ENCODE data around the gene ROPN1.
"Not testable (repeated sequence)": the region's sequence is repeated elsewhere in the genome, so short reads cannot be mapped to it uniquely, and the experiment has no call there.

Gene ROPN1

DNA sequence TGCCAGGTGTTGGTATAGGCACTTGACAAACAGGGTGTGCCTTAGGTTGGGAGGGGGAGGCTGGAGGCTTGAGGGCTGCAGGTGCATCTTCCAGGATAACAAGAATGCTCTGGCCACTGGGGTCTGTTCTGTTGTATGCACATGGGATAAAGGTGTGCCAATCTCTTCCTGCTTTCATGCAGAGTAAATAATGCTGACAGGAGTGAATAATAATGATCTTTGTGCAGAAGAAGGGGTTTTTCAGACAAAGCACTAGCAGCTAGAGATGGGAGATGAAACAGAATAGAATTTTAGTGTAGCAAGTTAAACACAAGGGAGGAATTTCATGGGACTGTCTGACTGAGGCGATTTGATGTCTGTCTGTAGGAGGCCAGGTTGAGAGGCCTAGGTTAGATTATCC lies 1.9 kb upstream of the ROPN1 start:
- no peak for DNase-seq (ENCODE audit: low read depth)

DNA sequence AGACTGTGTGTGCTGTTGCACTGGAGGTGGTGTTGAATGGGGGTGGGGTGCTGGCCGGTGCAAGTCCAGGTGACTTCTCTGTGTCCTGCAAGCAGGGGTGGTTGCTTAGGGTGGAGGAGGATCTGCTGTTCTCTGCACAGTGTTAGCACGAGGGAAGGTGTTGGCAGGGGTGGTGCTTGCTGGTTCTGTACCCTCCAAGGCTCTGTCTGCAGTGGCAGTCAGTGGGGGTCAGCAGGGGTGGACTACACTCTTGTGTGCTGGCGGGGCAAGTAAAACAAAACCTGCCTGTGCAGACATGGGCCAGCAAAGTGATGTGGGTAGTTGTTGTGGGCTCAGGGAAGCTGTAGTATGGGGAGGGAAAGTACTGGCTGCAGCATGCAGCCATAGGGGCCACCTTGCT lies 5.5 kb downstream of the ROPN1 start:
- DNase-seq (ENCODE audit: low read depth), result no peak

DNA sequence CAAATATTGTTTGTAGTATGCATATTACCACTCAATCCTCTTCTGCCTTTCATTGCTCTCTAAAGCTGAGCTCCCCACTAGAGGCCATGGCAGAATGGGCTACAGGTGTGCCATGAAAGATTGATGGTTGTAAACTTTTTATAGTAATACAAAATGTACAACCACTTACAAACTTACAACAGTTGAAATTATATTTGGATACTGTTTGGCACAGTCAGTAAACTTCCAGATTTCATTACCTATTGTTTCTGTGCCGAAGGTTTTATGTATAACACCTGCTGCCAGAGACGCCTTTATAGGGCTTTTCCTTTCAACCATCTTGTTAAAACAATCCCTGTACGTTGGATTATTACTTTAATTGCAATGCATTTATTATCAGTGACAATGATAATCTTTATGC lies 7.0 kb downstream of the ROPN1 start:
- DNase-seq (ENCODE audit: low read depth), result no peak

DNA sequence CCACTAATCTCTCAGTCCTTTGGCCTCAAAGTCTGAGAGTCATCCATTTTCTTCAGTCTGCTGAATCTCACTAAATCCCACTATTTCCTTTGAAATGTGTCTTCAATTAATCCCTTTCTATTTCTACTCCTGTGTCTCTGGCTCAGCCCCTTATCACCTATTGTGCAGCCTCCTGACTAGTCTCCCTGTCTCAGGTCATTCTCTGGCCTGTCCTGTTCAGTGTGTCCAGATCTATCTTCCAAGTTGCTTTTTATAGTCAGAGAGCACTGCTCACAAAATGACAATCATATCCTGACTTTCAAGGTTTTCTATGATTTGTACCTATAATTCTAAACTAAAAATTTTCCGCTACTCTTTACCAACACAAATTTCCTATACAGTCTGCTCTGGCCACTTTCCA lies 7.6 kb downstream of the ROPN1 start:
- DNase-seq (ENCODE audit: low read depth), result no peak

DNA sequence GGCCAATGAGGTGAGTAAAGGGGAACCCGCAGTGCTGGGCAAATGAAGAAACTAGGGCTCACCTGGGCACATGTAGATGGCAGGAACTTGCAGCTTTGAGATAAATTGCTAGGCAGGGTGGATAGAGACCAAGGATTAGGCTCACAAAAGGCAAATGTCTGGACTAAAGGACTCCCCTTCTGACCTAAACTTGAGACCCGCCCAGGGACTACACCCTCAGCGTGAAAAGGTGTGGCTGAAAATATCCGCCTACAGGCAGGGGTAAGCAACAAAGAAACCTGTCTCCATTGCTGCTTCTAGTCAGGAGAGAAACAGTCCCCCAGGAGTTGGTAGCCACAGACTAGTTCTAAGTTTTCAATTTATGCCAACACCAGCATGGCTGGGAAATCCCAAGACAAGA lies 10.6 kb downstream of the ROPN1 start:
- DNase-seq (ENCODE audit: low read depth), result not testable (repeated sequence)

DNA sequence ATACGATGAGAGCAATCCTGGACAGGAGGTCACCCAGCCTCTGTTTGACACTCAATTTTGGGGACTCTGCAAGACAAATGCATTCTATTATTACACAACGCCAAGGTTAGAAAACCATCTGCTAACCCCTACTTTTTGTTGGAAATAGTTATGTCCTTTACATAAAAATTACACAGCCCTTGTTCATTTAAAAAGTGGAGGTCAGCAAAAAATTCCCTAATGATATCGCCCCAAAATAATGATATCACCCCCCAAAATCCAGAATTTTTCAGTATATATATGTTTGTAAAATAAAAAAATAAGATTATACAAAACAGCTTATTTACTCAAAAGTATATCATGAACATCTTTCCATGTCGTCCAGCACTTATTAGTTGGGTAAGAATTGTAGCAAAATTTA lies 11.4 kb downstream of the ROPN1 start:
- no peak for DNase-seq (ENCODE audit: low read depth)

DNA sequence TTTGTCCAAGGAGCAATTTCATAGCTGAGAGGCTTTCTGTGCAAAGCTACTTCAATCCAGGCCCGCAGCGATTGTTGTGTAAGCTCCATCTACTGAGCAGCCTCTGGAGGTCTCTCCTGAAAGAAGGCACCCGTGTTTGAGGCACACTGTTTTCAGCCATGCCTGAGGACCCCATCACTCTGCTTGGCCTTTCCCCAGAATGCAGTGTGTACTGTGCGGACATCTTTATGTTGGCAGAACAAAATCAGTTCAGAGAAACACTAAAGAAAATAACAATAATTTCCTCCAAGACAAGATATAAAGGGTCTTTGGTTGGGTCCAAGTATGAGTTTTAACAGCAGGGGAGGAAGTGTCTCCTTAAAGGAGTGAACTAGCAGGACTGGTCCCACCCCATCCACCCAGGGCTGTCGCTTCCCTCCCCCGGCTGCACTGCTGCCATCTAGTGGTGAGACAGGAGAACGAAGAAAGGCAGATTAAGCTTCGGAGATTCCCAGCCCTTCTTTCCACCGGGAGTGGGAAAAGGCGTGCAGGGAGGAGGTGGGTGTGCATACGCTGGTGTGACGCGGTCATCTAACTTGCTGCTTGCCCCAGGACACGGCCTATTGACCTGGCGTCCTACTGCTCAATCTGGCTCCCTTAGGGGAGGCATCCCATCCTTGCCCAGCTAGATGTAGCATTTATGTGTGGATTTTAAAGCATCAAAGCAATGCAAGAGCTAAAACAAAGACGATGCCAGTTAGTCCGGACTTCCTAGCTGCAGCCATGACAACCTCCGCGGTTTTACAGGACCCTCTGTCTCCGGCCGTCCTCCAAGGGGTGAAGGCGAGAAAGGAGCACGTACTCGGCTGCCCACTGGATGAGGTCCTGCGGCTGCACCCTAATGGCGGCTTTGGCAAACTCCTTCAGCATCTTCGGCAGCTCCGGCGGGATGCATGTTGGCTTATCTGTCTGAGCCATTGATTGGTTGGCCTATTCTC lies 12.1 kb downstream of the ROPN1 start:
- not testable (repeated sequence) for DNase-seq (ENCODE audit: low read depth)

DNA sequence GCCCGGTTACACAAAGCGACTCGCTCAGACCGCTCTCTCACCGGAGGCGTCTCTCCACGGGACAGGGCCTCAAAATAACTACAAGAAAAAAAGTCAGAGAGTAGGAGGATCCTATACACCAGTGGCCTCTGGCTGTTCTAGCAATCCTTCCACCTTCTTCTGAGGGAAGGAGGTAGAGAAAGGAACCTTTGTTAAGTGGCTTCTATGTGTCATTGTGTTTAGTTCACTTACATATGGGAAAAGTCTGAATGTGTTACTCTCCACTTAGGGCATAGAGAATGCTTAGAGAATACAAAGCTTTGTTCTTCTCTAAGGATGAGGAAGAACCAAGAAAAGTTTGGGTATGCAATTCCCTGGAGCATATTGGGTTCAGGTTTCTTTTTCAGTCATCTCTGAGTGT lies 15.0 kb downstream of the ROPN1 start:
- not testable (repeated sequence) for DNase-seq (ENCODE audit: low read depth)

DNA sequence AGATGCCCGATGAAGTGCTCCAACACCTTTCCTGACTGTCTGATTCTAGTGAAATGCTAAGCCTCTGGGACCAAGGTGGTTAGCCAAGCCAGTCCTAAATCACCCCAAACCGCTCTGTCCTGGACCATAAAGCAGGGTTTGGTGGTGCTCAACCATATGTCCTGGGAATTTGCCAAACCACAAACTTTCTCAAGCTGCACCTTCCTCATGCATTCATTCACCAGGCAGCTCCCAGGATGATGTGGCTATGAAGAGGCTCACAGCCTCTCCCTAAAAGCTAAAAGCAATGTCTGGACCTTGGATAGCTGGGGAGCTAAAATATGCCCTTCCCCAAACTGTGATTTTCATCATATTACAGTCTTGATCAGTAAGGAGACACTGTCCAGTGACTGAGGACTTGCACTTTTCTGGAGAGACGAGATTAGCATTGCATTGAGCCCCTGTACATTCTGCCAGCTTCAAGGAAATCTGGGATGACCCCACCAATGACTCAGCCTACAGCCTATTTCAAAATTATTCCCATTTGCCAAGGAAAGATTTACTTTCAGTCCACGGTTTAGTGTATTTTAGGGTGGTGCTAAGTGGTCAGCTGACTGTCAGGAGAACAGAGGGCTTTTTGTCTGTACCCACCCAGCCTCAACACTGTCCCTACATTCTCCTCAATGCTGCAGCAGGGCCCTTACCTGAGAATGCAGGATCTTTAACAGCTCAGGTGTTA lies 15.6 kb downstream of the ROPN1 start:
- not testable (repeated sequence) for DNase-seq (ENCODE audit: low read depth)

DNA sequence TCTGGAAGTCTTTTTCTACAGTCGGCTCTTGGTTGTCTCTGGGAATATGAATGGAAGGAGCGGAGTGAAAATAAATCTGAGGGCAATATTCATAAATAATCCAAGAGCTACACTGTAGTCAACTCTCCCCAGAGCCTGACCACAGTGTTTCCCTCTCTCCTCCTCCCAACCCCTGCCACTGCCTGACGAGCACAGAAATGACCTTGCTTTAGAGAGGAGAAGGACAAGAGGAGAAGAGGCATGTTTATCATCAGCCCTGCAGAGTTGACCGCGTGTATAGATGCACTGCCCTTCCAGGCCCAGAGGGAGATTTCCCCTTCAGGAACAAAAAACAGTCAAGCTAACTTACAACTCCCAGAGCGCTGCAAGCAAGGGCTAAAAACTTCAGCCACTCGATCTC lies 16.9 kb downstream of the ROPN1 start:
- not testable (repeated sequence) for DNase-seq (ENCODE audit: low read depth)

DNA sequence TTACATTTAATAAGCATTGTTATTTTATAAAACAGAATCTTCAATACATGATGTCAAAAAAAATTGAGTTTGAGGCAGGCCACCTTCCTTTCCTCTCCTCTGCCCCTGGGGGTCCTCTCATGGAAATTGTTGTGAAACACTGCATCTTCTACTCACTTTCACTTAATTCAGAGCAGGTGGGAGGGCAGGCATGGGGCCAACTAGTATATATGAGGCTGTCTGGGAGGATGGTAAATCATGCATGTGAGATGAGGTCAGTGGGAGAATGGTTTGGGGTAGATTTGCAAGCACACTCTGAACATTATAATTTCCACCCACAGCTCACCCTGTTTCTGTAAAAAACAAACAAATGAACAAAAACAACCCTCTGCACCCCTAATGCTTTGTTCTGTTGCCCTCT lies 20.5 kb downstream of the ROPN1 start:
- DNase-seq (ENCODE audit: low read depth), result no peak

DNA sequence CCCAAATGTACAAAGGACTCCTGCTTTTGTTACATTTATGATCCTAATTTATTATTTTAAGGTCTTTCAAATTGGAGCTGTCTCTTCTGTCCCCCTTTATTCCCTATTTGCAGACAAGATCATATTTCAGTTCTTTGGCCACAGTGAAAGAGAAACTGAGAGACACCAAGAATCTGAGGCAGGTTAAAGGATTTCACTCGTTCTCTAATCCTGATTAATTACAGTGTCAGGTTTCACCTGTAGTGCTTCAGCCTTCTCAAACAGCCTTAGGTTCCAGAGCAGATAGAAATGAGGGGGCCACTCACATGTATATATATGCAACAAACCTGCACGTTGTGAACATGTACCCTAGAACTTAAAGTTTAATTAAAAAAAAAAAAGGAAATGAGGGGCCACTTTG lies 24.7 kb downstream of the ROPN1 start:
- DNase-seq (ENCODE audit: low read depth), result not testable (repeated sequence)

DNA sequence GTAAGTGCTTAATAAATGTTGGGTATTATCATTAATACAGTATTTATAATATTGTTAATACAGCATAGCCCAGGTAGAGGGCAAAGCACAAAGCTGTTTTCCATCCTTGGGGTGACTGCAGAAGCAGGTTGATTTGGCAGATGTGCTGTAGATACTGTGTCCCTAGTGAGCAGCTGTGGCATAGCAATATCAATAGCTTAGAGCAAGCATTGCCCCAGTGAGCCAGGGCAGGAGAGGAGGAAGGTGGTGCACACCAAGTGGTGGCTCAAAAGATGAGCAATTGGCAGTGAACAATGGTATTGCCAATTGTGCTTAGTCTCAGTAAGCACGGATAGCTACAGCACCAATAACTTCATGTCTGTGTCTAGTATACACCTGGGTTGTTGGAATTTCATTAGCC lies 25.1 kb downstream of the ROPN1 start:
- DNase-seq (ENCODE audit: low read depth), result not testable (repeated sequence)

DNA sequence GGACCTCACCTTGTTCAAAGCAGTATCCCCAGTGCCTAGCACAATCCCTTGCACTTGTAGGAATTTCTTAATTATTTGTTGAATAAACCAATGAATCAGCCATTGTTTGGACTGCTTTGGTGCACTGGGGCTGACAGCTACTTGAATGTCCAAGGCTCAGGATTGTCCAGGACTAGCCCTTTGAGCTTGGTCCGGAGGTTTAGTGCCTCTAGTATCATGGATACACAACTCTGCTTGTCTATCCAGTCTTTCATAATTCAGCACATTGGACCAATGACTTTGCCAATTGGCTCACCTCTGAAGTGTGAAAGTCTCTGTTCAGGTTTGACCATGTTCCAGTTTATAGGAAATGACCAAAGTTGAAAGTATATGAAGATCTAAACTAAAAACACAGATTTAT lies 27.1 kb downstream of the ROPN1 start:
- DNase-seq (ENCODE audit: low read depth), result not testable (repeated sequence)

DNA sequence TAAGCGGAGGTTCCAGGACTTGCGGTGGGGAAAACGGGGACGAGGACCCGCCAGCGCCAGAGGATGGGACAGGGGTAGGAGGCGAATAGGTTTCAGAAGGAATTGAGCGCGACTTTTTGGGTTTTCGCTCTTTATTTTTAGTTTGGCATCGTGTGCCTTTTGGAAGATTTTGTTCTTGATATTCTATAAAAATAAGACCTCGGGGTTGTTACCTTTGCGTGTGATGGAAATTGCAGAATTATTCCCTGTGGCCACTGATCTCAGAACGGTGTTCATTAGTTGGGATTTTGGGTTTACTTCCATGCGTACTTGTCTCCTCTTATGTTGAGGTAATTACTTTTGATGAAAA lies 30.4 kb downstream of the ROPN1 start:
- DNase-seq (ENCODE audit: low read depth), result no peak

DNA sequence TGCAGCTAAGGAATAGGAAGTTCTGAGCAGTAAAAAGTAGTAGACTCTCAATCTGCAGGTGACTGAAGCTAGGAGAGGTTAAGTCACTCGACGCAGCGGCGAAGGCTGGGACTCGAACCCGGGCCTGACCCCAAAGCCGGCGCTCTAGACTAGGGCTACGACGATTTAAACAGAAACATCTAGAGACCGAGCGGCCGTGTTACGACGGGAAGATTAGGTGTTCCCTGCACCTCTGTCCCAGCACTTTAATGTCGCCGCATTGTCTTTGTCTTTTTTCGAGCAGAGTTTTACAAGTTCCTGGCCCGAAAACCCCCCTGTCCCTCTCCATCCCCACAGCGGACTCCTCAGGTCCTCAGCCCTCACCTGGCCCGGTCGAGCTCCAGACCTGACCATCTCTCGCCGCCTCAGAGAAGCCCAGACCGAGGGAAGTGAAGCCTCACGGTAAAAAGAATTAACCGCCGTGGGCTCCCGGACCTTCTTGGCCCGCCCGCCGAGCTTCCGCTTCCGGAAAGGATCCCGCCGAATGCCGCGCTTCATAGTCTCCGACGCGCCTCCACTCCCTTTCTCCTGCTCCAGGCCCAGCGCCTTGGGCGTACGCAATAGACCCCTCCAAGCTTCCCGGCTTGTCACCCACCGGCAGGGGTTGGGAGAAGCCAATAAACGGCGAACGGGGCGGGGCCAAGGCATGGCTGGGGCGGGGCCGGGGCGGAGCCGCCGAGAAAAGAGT lies 31.0 kb downstream of the ROPN1 start, which contains the start of gene CCDC14:
Gene CCDC14 (minus strand): TSS at position 449 of the 727 bp plus-strand sequence. CDS start 56 bp downstream, at position 393.
- peak; percentile 59 for DNase-seq (ENCODE audit: low read depth)

DNA sequence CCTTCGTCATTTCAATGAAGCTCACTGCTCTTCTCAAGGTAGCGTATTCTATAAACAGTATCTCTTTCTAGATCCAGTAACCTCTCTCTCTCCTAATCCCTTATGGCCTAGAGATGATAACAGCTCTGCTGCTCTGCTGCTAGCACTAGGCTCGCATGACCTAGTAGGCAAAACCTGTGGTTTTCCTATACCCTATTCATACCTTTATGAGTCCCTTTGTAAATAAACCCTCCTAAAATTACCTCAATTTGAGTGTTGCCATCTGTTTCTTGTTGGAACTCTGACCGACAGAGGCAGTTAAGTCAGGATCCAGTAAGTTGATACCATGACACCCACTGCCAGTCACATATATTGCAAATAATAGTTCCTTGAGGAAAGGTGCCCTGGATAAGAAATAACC lies 38.2 kb downstream of the ROPN1 start:
- no peak for DNase-seq (ENCODE audit: low read depth)

DNA sequence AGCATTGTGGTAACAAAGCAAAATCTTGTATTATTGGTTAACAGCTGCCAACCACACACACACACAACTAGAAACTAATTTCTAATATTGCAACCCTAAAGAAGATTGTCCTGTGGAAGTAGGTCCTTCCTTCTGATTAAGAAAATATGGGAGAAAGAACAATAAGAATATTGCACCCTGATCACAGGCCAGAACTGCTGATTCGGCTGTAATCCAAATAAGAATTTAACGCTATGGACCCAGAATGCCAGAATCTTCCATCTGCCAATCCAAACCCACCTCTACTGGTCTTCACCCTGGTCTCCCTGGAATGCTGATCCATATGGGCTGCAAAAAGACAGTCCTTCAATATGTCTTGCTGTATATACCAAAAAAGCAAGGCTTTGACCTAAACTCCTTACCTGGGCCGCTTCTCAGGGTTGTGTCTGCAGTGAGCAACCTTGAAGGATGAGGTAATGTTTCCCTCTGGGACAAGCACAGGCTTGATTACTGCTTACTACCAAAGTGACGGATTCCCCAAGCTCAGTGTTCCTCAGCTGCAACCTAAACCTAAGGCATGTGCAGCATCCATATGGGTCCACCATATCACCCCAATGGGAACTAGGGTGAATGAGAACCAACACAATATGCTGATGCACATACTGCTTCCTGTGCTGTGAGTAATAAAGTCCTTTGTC lies 38.9 kb downstream of the ROPN1 start:
- no peak for DNase-seq (ENCODE audit: low read depth)

DNA sequence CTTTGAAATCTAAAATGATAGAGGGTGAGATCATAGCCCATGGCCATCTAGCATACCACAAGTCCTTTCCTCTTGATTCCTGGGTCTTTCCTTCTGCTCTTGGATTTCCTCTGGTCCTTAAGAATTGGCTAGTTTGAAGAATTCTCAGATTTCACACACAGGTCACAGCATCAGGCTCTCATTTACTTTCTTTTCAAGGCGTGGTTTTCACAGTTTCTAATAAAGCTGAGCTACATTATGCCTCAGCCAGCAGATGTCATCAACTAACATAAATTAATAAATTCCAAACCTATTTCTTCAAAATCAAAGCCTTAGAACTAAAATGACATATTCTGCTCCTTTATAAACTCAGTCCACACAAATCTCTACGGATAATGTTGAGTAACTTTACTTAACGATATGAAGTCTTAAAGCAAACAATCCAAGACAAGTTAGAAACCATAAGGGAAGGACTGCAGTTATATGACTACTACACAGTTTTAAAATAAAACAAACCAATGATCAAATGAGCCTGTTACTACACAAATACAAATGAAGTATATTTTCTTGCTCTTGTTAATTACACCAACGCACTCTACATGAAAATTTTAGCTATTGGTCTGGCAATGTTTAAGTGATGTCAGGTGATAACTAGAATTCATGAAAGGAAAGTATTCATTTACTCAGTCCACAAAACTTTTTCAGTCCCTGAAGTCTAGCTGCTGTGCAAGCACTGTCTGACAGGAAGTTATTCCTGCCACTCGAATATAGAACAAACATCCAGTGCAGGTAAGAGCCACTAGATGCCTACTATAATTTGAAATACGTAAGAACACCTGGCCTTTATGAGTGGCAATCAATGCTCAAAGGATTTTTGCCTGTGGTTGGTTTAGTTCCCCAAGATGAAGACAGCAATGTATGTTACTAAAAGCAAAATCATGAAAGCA lies 40.1 kb downstream of the ROPN1 start:
- no peak for DNase-seq (ENCODE audit: low read depth)

DNA sequence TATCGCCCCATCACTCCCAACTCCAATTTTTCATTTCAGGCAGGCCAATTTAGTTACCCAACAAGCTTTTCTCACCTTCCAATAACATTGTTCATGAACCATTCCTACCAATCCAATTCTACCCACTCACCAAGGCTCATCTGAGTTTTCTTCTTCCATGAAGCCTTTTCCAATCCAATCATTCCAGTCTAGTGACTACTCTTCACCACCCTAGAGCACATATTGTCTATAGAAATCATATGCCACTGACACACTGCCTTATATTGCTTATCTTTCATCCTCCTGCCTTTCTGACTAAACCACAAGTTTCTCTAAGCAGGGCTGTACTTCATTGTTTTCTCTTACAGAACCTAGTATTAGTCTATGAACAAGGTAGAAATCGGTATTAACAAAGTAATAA lies 42.3 kb downstream of the ROPN1 start:
- no peak for DNase-seq (ENCODE audit: low read depth)

DNA sequence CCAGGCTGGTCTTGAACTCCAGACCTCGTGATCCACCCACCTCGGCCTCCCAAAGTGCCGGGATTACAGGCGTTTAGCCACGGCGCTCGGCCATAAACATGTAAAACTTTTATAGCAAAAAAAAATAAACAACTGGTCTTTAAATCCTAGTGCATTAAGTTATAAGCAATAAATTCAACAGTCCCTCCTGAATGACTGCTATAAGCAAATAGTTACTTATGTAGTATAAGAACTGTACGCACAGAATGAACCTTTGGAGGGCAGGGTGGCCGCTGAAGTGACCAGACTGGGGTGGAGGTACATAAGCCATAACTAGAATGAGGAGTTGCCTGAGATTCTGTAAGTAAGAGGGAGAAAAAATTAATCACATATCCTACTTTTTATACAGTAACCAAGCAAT lies 43.5 kb downstream of the ROPN1 start:
- DNase-seq (ENCODE audit: low read depth), result no peak

Measured in stimulated activated CD4-positive, alpha-beta T cell treated with anti-CD3 and anti-CD28 coated beads, Interleukin-2, amount 100 ng/mL, for 4 hours (primary cell).